GM13976 (cell line): ENCODE data around the gene COL24A1.

Experiments
- DNase-seq: peaks from one replicate; pipeline ENCODE4 v3.0.0; 2012; ENCODE audit warnings: low spot score
- CTCF ChIP-seq: IDR thresholded peaks from 2 replicates; pipeline ENCODE4 v1.5.1; 2012; ENCODE audit warnings: borderline replicate concordance, mild to moderate bottlenecking; ENCODE audit not compliant: insufficient read depth; ENCODE audit errors: extremely low read depth, missing control alignments, control extremely low read depth
- in situ Hi-C: fragments of 300-500 bp; cut with MboI; formaldehyde crosslinking; loops from one replicate; pipeline ENCODE4 v1.12.0; 2022; ENCODE audit warnings: low sequenced_read_pairs, mixed read lengths, inconsistent platforms; ENCODE audit not compliant: unreplicated experiment

COL24A1 gene

DNA sequence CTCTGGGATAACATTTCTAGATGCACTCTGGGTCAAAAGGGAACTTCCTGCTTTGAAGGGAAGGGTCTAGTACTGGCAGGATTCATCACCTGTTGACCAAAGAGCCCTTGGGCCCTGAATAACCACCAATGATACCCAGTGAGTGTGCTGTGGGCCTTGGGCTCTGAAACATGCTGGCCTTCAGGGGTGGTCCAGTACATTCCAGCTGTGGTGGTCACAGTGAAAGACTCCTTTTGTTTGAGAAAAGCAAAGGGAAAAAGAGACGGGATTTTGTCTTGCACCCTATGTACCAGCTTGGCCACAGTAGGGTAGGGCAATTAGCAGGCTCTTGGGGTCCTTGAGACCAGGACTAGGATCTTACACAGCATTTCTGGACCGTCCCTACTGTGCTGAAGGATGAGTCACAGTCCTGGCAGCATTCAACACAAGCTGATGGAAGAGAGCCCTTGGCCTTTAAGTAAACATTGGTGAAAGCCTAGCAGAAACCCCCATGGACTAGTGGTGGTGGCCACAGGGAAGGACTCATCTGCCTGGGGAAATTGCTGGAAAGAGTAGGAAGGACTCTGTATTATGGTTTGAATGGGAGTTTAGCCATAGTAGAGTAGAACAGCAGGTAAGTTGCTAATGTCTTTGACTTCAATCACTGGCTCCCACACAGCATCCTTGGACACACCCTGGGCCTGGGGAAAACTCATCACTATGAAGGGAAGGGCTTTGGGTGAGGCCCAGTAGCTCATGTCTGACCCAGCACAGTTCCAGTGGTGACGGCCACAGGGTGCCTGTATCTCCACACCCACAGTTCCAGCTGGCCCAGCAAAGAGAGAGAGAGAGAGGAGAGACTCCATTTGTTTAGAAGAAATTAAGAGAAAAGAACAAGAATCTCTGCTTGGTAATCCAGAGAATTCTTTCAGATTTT, 87.5 kb downstream of the COL24A1 start:
- in situ Hi-C loops = no loop called here

DNA sequence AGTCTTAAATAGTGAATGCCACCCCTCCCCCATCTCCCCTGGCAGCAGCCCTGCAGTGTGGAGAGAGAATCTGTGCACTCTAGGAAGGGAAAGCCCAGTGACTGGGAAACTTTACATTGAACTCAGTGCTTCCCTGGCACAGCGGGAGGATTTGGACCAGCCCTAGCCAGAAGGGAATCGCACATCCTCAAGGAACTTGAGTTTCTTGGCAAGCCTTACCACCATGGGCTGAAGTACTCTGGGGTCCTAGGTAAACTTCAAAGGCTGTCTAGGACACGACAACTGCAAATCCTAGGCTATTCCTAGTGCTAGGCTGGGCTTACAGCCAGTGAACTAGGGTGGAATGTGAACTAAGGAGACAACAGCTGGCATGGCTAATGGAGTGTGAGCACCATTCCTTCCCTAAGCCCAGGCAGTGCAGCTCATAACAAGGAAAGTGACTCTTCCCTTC, 88.3 kb downstream of the COL24A1 start:
- no peak for TF ChIP-seq CTCF
- no peak for DNase-seq
- in situ Hi-C loops = no loop called here

More for the DNA sequence above, 87.5 kb downstream of the COL24A1 start:
- no peak for DNase-seq
- TF ChIP-seq CTCF = no peak

DNA sequence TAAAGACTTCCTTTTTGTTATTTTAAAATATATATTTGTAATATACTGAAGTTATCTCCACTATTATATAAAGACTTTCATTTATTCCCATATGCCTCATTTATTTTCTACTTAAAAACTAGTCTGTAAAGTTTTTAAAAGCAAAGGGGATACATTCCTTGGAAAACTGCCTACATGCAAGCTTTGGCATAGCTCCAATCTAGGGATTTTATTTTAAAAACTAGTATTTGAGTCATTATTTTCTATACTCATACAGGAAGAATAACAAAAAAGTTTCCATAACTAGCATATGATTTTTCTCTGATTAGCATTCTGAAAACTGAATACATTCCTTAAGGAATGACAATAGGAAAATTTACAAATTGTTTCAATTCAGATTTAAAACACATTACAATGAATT, 88.9 kb downstream of the COL24A1 start:
- no peak for TF ChIP-seq CTCF
- DNase-seq = no peak
- in situ Hi-C loops = no loop called here

- no peak for TF ChIP-seq CTCF
Observed at GRCh38 chr1:86064899-86065298, 91.7 kb downstream of the COL24A1 start.

DNA sequence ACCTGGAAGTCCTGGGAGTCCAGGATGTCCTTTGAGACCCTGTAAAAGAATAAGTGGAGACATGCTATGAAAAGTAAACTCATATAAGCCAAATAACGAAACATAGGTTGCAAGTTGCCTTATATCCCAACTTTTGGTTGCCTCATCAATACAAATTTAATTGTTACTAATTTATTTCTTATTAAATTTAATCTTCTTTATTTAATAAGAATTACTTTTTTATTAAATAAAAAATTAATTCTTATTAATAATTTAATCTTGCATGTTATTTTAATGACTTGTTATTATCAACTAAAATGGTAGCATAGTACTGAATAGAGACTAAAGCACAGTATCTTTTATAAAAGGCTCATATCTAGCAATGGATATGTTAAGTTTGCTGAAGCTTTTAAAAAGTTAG, 92.9 kb downstream of the COL24A1 start:
- in situ Hi-C loops = no loop called here
- no peak for DNase-seq
- no peak for TF ChIP-seq CTCF

More at GRCh38 chr1:86064899-86065298, 91.7 kb downstream of the COL24A1 start:
- DNase-seq = no peak
- in situ Hi-C loops = no loop called here

DNA sequence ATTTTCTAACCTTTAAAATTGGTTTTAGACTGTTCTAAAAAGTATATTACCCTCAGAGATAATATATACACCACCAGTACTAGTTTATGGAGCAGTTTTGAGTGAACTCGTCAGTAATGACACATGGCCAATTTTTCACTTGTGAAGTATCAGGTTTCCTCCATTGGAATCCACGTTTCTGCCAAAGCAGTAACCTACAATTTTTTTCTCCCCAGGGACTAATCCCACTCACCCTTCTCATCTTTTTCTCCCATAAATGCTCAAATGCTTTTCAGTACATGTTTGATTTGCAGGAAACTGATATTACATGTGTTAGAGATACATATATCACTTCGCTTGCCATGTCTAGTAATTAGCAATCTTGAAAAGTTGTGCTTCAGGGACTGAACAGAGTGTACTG, 94.1 kb downstream of the COL24A1 start:
- in situ Hi-C loops = no loop called here
- no peak for TF ChIP-seq CTCF
- DNase-seq = no peak
